Effector CD4-positive, alpha-beta T cell (primary cell): ENCODE measurements around the gene TUSC2.
"Not testable (repeated sequence)": the region's sequence is repeated elsewhere in the genome, so short reads cannot be mapped to it uniquely, and the experiment has no call there.

Source experiments
- DNase-seq: peaks from one replicate; pipeline ENCODE4 v3.0.0-alpha.2; 2020

Gene TUSC2

GRCh38 chr3:50293079-50293801 is 34.8 kb downstream of the TUSC2 start:
- no peak for DNase-seq

GRCh38 chr3:50292159-50293078 is 35.6 kb downstream of the TUSC2 start, which contains the start of gene IFRD2:
TSS of gene IFRD2 (minus strand) at chr3:50292429. CDS start at chr3:50292274, 155 bp downstream.
- DNase-seq, result peak; percentile 95

GRCh38 chr3:50290161-50290641 is 37.8 kb downstream of the TUSC2 start:
- no peak for DNase-seq

- DNase-seq, result no peak
These were observed 38.9 kb downstream of the TUSC2 start for GRCh38 chr3:50289130-50289529.

GRCh38 chr3:50288387-50289007 is 39.5 kb downstream of the TUSC2 start:
- no peak for DNase-seq

GRCh38 chr3:50287262-50287661 is 40.8 kb downstream of the TUSC2 start:
- DNase-seq, result no peak

- no peak for DNase-seq
These were observed 41.4 kb downstream of the TUSC2 start for GRCh38 chr3:50286322-50287227.

- not testable (repeated sequence) for DNase-seq
These were observed 43.9 kb downstream of the TUSC2 start for GRCh38 chr3:50284121-50284520.

- DNase-seq, result no peak
These were observed 48.6 kb downstream of the TUSC2 start for GRCh38 chr3:50279255-50280016.

GRCh38 chr3:50278880-50279224 is 49.2 kb downstream of the TUSC2 start, which contains the start of gene LSMEM2:
TSS of gene LSMEM2 (plus strand) at chr3:50279087. CDS start at chr3:50279114, 27 bp downstream.
- no peak for DNase-seq

GRCh38 chr3:50278123-50278879 is 49.7 kb downstream of the TUSC2 start:
- DNase-seq, result no peak

GRCh38 chr3:50276762-50277101 is 51.3 kb downstream of the TUSC2 start:
- DNase-seq, result no peak

- DNase-seq, result no peak
These were observed 51.8 kb downstream of the TUSC2 start for GRCh38 chr3:50275996-50276761.

GRCh38 chr3:50275141-50275995 is 52.7 kb downstream of the TUSC2 start:
- no peak for DNase-seq
